Fibroblast of mammary gland (primary cell): ENCODE results near the gene TTC28.
A peak's percentile ranks its signal among the peaks of the same experiment; 100 is the strongest.

Experiments used
- DNase-seq: peaks from one replicate; pipeline ENCODE4 v3.0.0-alpha.2; 2010; ENCODE audit warnings: low read depth
- H3K4me3 ChIP-seq: 2 replicates; pipeline ENCODE4 v1.5.1; 2011; ENCODE audit warnings: low read depth, mild to moderate bottlenecking, low read length, moderate library complexity; ENCODE audit not compliant: control insufficient read depth
- CTCF ChIP-seq: conservative IDR thresholded peaks from 2 replicates; pipeline ENCODE4 v1.5.1; 2011; ENCODE audit warnings: low read depth, low read length, inconsistent platforms; ENCODE audit not compliant: control insufficient read depth, insufficient read depth

TTC28 gene

GRCh38 chr22:28297504-28297903 lies 382.1 kb downstream of the TTC28 start:
- DNase-seq: no peak
- TF ChIP-seq CTCF: no peak
- no peak overlapping the region for H3K4me3 ChIP-seq

- no peak for DNase-seq
- no peak overlapping the region for H3K4me3 ChIP-seq
- no peak for TF ChIP-seq CTCF
Measured at GRCh38 chr22:28296452-28296851, 383.2 kb downstream of the TTC28 start.

GRCh38 chr22:28283068-28283654 lies 396.5 kb downstream of the TTC28 start:
- TF ChIP-seq CTCF: no peak
- no peak overlapping the region for H3K4me3 ChIP-seq
- DNase-seq: peak; percentile 54

- peak; percentile 57 for DNase-seq
- H3K4me3 ChIP-seq: no peak overlapping the region
- no peak for TF ChIP-seq CTCF
Measured at GRCh38 chr22:28282405-28283067, 397.1 kb downstream of the TTC28 start.

GRCh38 chr22:28279888-28280287 lies 399.8 kb downstream of the TTC28 start:
- H3K4me3 ChIP-seq: no peak overlapping the region
- peak; percentile 37 for DNase-seq
- no peak for TF ChIP-seq CTCF

GRCh38 chr22:28269277-28269676 lies 410.4 kb downstream of the TTC28 start:
- no peak overlapping the region for H3K4me3 ChIP-seq
- DNase-seq: no peak
- TF ChIP-seq CTCF: no peak
